NCI-H1694 treated with DMSO at 0.1 percent for 48 hours (cell line): ENCODE measurements around the gene INPP5A.

ENCODE experiments used
- DNase-seq: peaks from one replicate; lab custom pipeline; 2025; lab: John Stamatoyannopoulos, UW

The INPP5A gene

DNA sequence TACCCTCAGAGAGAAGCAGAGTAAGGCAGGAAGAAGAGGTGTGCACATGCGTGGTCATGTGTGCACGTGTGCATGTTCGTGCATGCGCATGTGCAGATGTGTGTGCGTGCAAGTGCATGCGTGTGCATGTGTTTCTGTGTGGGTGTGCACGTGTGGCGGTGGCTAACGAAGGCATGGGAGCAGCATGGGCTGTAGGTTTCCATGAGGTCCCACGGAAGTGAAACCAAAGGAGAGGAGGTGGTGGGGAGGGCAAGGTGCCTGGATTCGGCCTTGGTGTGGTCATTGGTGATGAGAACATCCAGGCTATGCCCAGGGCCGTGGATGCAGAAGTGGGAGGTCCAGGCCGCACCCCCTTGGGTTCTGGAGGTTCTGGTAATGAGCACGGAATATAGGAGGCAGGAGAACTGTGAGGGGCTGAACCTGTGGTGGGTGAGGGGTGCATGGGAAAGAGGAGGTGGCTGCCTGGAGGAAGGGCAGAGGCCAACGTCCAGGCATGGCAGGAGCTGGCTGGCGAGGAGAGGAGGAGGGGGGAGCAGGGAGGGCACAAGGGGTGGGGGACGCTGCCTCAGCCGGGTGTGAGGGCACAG is 2.4 kb upstream of the INPP5A start:
- no peak for DNase-seq

DNA sequence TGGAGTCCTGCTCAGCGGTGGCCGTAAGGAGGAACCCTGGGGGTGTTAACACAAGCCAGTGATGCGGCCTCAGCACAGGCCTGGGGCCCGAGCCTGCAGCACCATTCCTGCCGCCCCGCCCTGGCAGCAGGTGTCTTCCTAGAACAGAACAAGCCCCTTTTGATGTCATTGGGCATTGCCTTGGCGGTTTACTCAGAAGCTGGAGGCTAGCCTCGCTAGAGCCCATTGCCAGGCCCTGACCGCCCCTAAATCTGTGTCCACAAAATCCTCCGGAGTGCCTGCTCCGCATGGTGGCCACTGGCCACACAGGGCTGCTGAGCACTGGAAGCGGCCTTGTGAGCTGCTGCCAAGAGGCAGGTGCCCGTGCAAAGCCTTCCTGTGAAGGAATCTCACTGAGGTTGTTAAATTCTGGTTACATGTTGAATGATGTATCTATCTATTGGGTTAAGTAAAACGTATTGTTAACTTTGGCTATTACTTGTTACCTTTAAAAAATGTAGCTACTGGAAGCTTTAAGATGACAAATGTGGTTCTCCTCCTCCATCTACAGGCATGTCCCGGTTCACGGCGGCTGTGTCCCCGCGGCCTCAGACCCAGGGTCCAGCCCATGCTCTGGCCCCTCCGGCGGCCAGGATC is 1.2 kb upstream of the INPP5A start:
- no peak for DNase-seq

DNA sequence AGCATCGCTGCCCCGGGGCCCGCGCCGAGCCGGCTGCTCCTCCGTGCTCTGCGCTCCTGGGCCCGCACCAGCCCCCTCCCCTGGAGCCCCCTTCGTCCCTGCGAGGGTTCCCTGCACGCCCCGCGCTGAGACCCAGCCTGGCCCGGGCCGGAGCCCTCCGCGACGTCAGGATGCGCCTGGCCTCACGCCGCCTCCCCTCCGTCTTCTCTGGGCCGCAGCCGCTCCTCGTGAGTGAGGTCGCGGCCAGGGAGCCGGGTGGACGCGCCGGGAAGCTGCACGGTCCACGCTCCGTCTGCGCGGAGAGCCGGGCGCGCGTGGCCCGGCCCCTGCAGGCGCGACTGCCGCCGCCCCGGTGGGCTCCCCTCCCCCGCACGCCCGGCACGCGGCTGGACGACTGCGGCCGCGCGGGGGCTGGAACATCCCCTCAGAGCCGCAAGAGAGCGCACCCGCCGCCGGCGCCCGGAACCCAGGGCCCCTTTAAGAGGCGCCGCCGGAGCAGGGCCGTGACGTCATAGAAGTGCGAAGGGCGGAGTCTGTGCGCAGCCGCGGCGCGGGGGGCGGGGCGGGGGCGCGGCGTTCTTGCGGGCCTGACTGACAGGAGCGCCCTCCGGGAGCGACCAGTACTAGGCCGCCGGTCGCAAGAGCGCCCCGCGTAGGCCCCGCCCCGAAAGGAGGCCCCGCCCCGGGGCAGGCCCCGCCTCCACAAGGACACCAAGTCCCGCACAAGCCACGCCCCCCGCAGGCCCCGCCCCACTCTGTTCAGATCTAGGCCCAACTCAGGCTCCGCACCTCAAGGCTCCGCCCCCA is 507 bp upstream of the INPP5A start:
- peak; percentile 89 for DNase-seq

DNA sequence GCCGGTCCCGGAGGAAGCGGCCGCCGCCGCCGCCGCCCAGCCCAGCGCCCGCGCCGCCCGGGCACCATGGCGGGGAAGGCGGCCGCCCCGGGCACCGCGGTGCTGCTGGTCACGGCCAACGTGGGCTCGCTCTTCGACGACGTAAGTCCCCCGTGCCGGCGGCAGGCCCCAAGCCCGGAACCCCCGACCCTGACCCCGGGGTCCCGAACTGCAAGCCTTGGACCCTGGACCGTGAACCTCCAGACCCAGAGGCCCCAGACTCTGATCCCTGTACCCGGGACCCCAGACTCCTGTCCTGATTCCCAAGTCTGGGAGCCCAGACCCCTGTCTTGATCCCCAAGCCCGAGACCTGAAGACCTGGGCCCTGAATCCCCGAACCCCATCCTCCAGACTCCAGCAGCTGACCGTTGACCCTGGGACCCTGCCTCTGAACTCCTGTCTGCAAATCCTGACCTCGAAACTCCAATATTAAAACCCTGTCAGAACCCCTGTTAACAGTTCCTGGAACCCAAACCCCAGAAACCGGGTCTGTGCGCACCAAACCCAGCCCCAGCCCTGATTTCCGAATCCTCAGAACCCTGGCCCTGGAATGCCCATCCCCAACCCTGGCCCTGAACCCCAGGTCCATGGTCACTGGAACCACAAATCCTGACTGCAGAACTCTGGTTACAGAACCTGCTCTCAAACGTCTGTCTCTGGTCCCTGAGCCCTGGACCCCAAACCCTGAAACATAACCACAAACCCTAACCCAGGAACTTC is 623 bp downstream of the INPP5A start:
- no peak for DNase-seq

DNA sequence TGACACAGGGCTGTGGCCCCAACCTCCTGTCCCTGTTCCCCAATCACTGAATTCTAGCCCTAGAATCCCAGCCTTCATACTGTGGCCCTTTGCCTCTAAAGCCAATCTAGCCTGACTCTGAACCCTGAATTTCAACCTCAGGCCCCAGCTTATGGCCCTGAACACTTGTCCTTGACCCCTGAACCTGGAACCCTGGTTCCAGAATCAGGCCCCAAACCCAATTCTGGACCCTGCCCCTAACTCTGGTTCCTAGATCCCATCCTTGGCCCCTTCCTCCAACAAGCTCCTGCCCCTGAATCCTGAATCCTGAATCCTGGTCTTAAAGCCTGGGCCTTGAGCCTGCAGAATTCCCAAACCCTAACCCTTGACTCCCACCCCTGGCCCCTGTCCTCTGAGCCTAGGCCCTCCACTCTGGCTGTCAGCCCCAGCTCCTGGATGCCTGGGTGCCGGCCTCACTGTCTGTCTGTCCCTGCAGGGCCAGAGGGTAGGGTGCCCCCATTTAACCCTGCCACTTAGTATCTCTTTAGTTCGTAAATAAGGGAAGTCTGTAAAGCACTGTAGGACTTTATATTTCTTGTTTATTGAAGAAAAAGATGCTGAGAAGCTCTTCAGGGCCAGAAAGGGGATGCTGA is 1.3 kb downstream of the INPP5A start:
- no peak for DNase-seq

DNA sequence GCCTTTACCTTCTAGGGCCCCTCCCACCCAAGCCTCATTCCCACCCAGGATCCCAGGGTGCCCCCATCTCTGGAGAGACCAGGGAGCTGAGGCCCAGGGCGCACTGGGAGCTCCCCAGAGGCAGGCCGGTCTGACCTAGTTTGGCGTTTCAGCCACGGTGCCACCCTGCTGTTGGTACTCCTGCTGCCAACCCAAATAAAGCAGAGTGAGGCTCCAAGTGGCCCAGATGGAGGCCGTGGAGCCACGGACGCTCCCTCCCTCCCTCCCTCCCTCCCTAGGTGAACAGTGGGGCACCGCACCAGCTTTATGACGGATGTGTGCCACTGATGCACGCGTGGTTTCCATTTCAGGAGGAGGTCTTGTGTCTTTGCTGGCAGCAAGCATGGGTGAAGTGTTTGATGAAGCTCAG is 1.8 kb downstream of the INPP5A start:
- no peak for DNase-seq

DNA sequence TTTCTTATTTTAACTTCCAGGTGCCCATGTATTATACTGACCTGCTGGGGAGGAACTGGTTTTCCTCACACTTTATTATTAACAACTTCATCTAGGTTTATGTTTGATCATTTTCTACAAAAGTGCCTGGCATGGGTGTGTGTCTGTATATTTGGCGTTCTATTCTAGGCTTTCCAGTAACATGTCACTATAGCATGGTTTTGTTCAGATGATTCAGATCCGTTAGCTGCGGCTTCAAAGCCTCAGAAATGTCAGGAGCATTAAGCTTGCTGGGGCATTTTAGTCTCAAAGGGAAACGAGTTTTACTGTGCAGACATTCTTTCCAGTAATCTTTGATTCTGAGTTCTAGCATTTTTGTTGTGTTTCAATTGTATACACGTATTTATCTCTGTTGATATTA is 2.3 kb downstream of the INPP5A start:
- DNase-seq, result no peak

DNA sequence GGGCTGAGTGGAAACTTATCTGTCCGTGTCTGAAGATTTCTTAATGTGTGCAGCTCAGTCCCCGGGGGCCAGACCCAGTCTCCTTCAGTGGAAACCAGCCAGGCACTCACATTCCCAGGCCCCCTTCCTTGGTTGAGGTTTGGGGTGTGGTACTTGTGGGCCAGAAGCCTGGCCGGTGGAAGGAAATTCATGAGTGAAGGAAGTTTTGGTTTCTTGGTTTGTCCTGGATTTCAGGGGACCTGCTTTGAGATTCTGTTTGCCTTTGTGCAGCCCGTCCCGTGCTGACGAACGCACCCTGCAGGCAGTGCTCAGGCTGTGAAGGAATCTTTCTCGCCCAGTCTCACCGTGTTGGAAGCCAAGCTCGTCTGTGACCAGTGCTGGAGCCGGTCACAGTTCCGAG is 2.9 kb downstream of the INPP5A start:
- DNase-seq, result no peak

DNA sequence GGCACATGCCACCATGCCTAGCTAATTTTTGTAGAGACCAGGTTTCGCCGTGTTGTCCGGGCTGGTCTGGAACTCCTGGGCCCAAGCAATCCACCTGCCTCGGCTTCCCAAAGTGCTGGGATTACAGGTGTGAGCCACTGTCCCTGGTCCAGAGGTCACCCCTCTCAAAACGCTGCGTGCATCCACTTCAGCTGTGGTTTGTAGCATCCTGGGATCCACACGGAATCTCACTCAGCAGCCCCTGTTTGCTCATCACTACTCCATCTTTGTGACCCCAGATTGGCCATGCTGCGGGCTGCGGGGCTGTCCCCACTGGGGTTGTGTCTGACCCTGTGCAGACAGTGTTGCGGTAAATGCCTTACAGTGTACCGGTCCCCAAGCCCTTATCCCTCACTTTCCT is 3.5 kb downstream of the INPP5A start:
- no peak for DNase-seq

DNA sequence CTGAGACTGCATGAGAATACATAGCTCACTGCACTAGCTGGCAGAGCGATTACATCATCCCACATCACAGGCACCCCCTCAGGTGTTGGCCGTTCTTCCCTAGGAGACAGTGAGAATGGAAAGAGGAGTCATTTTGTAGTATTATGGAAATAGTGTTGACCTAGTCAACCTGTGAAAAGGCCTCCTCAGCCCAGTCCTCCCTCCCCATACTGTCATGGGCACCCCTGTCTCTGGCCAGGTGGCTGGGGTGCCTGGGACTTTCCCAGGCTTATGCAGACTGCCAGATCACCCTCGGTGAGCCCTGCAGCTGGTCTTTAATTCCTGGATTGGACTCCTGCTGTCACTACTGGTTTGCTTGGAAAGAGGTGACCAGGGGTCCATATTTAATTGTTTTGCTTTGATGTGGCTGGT is 4.0 kb downstream of the INPP5A start:
- DNase-seq, result no peak

DNA sequence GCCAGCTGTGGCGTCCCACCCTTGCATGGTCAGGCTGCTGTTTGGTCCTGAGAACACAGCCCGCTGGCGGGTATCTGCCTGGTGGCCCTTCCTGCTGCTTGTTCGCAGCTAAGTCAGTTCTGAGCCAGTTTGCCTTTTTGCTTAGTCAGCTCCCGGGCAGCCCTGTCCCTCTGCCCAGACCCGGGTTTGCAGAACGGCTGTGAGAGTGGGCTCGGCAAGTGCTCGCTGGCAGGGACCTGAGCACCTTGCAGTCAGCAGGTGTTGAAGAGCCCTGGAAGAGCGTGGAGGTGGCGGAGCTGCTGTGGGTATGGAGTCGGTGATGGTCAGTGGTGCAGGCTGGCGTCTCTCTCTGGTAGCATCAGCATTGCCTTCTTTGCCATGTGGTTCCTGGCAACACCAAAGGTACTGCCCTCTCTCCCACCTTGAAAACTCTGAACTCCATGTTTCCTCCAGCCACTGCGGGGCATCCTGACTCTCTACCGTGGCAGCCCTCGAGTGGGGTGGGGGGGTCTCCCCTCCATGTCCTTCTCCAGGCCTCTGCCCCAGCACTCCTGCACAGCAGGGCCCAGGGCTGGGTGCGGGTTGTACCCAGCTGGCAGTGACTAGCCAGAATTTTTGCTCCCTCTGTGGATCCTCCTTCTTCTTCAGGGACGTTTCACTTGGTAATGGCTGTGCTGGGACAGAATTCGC is 4.6 kb downstream of the INPP5A start:
- DNase-seq, result no peak

DNA sequence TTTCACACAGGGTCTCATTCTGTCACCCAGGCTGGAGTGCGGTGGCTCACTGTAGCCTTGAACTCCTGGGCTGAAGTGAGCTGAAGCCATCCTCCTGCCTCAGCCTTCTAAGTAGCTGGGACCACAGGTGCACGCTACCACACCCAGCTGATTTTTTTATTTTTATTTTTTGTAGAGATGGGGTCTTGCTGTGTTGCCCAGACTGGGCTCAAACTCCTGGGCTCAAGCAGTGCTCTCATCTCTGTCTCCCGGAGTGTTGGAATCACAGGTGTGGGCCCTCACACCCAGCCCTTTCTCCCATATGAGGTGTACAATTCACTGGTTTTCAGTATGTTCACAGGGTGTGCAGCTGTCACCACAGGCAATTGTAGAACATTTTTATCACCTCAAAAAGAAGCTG is 5.2 kb downstream of the INPP5A start:
- DNase-seq, result no peak

DNA sequence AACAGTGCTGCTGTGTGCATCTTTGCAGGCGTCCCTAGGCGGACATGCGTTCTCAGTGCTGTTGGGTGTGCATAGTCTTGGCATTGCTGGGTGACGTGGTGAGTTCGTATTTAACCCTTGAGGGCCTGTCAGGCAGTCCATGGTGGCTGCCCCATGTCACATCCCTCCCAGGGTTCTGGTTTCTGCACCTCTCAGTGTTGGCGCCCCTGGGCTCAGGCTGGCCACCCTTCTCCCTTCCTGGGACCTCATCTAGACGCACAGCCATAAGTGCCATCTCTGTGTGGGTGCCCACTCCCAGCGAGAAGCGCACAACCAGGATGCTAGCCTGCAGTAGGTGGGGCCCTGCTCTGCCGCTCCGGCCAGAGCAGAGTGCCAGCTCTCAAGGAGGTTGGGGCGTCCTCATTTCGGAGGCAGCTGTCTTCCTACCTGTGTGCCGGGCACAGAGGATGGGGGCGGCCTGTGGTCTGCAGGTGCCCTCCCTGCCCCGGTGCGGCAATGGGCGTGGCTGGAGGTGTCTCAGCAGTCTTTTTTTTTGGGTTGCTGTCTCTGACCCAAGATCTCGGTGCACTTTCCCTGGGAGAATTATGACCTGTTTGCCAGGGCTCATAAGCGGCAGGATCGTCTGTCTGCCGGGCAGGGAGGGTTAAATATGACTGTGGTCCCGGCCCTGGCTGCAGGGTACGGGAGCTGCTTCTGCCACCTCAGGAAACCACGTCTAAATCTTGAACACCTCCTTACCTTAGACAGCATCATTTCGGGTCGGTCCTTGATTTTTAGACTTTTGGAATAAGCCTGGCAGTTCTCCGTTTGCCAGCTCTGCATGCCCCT is 6.5 kb downstream of the INPP5A start:
- DNase-seq, result no peak

DNA sequence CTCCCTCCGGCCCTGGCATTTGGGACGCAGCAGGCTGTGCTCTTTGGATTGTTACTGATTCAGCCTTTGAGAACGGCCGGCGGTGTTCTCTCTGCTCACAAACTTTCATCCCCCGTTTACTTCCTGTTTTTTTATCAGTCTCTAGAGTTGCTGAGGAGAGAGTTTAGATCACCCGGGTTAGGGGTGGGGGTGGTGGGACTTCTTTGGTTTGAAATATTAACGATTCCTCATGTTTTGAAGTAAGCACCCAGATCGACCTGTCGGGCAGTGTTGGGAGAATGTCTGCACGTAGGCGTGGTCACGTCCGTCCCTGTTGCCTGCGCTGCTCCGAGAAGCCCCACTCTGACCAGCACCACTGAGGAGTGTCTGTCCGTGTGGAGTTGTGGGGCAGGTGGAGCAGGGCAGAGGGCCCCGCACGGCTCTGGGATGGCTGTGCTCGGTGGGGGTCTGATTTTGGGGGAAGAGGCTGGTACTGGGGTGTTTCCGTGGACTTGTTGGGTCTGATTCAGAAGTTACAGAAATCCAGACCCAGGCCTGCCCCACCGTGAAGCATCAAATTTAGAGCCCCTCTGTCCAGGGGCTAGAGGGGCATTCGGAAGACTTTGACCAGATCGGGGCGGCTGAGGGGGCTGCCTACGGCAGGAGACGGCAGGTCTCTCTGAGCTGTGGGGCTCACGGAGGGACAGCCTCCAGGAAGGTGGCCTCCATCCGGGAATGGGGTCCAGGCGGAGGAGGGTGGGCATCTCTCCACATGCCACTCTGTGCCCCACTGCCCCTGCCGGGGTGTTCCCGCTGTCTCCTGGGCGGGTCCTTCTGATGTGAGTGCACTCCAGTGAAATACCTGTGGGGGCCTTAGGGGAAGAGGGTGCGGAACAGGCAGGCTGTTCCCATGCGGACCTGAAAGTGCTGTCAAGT is 7.4 kb downstream of the INPP5A start:
- DNase-seq, result no peak

DNA sequence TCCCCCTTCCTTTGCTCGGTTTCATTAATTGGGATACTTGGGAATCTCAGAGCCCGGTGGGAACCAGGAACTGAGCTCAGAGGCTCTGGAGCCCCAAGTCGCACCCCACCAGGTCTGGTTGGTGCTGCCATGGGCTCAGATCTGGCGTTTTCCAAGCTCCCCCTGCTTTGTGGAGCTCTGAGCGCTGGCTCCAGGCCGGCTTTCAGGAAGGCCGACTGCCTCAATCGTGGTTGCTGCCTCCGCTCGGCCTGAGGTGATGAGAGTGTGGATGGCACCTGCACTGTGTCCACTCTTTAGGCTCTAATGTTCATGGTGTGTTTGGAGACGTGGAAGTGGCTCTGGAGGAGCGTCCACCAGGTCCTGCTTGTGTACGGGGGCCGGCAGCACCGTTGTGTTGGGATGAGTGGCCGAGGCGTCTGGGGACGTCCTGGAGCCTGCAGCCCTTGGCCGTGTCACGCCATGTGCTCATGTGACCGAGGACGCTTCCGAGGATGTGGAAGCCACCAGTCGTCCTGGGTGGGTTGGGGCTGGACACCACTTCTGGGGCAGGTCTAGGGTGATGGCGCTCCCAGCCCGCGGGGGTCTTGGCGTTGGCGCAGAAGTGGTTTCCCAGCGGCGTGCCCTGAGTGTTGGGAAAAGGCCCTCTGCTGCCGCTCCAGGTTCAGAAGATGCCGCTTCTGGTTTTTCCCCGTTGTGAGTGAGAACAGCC is 8.2 kb downstream of the INPP5A start:
- no peak for DNase-seq

DNA sequence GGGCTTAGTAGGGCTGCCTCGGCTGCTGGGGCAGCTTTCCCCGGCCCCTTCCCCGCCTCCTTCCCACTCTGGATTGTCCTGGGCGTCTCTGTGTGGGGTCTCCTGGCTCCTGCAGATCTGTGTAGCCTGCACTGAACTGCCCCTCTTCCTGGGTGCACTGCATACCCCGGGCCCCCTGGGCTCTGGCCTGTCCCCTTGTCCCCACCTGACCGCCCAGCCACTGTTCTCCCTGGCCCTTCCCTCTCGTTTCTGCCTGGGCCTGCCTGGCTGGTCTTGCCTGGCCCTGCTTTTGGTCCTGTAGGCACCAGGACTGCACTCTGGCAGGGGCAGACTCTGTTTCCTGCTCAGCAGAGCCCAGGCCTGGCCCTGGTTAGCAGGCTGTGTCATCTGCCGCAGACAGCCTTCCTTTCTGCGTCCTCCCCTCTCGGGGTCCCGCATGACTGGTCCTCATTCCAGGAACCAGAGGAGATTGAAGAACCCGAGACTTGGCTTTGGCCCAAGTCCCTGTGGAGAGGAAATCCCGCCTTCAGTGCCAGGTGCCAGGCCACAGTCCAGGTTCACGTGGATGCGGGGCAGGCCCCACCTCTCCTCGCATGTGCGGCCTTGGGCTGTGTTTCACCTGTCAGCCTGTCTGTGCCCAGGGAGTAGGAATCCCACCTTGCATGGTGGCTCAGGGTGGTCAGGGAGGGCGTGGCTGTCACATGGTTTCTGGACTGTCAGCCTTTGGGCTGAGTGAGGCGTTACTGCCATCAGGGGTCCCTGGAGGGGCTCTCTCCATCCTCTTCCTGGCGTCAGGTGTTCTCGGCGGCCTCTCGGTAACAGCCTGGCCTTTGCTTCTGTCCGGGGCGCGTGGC is 9.2 kb downstream of the INPP5A start:
- DNase-seq, result no peak

DNA sequence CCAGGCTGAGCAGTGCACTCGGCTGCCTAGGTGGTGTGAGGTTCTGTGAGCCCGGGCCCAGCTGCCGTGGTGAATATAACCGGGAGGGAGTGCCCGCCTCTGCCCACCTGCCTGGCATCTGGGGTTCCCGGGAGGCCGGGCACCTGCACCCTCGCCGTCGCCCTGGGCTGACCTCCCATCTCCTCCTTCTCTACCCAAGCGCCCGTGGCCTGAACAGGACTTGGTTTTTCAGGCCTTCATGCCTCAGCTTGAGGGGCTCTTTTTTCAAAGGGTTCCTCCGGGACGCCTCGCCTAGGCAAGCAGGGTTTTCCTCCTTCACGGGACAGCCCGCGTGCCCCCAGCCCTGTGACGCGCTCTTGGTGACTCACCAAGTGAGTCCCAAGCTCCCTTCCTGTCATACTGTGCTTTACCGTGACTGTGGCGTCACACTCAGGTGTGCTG is 9.9 kb downstream of the INPP5A start:
- no peak for DNase-seq
